ENCODE data around the gene ETS2. TPM values are rescaled to one million over a fixed set of nuclear protein-coding genes. Genes with fewer than 3 reads are reported as not detected.
"Not testable (repeated sequence)": the region's sequence is repeated elsewhere in the genome, so short reads cannot be mapped to it uniquely, and the experiment has no call there.

ETS2 gene
- total RNA-seq, 1 donor from 2014 or later, result 51.5 TPM

DNA sequence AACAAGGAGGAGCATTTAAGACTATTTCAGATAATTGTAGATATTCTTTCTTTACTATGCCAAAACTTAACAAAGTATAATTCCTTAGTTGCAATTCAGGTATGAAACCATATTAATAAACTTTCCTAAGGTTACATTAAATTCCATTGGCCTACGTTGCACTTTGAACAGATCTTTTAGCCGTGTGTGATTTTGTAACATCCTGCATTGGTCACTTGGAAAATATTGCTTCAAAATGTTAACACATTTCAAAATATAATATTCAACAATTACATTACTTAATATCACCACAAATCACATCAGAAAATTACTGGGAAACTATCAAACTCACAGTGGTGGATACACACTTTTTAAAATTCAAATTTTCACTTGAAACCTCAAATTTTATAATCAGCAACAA, 20.2 kb downstream of the ETS2 start:
- ATAC-seq, result no peak
- intact Hi-C loops (cut with DNase I), result no loop called here
- DNase-seq (ENCODE audit: missing footprints), result no peak

- DNase-seq (ENCODE audit: missing footprints); intact Hi-C loops (cut with DNase I): not testable (repeated sequence)
Measured at GRCh38 chr21:38828111-38828510, 22.4 kb downstream of the ETS2 start.

GRCh38 chr21:38830671-38831525, 25.2 kb downstream of the ETS2 start:
- intact Hi-C loops (cut with DNase I), result no loop called here
- DNase-seq (ENCODE audit: missing footprints), result no peak
- ATAC-seq, result no peak

More at GRCh38 chr21:38828111-38828510, 22.4 kb downstream of the ETS2 start:
- ATAC-seq, result not testable (repeated sequence)

DNA sequence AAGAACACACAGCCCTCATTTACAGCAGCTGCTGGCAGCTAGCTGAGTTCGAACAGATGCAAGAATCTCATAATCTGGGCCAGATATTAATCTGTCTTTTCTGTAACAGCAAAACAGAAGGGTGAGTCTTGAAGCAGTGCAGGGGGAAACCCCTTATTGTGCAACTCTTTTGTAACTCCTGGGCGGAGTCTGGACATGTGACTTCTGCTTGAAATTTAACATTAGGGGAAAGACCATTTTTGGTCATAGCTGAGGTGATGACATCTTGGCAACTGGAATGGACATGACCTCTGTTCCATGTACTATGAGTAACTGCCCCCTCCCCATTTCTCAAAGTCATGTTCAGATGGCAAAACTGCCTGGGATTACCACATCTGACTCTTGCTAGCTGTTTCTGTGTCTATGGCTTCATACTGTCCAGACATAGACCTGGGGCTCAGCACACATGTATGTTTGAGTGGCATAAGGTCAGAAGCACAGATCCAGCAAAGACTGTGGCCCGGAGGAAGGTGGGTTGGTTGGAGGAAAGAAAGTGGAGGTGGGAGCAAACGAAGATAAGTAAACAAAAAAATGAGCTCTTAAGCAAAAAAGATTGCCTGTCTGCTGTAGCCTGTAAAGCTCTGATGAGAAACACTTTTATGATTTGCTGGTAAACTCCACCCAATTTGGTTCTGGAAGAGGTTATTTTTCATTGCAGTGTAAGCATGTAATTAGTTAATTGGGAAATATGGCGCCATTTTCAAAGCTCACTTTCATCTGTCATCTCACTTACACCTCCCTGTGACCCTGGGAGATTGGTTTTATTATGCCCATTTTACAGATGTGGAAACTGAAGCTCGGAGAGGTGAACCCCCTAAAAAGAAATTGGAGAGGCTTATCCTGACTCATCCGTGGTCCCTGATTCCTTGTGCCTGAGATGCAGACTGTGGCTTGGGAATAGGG, 26.1 kb downstream of the ETS2 start:
- intact Hi-C loops (cut with DNase I), result no loop called here
- ATAC-seq (peak; percentile 97), DNase-seq (ENCODE audit: missing footprints) (no peak)

GRCh38 chr21:38832664-38833063, 26.9 kb downstream of the ETS2 start:
- no peak for DNase-seq (ENCODE audit: missing footprints)
- intact Hi-C loops (cut with DNase I), result no loop called here
- ATAC-seq, result no peak

DNA sequence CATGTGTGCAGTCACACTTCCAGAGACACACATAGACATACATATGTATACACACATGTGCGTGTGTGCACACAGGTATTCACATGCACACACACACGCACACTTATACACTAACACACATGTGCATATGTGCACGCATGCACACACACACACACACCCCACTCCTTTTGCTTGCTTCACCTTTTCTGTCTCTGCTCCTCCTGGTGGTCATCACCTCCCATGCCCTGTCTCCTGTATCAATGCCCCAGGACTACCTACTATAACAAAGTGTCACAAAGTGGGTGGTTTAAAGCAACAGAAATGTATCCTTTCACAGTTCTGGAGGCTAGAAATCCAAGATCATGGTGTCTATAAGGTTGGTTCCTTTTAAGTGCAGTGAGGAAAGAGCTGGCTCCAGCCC, 27.4 kb downstream of the ETS2 start:
- no peak for ATAC-seq
- intact Hi-C loops (cut with DNase I), result no loop called here
- DNase-seq (ENCODE audit: missing footprints), result no peak

DNA sequence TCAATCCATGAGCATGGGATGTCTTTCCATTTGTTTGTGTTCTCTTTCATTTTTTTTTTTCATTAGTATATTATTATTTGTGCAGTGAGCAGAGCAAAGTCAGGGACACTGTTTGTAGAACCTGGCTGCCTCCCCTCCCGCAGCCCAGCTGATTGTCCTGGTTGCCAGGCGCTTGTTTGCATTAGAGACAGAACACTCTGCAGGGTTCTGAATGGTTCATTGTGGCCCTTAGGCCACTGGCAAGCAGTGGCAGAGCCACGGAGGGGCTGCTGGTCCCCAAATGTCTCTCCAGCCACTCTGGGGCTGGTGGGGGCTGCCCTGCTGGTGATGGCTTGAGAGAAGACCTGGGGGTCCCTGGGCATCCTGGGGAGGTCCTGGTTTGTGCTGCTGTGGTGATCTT, 29.0 kb downstream of the ETS2 start:
- ATAC-seq (no peak), DNase-seq (ENCODE audit: missing footprints) (no peak)
- intact Hi-C loops (cut with DNase I), result no loop called here

DNA sequence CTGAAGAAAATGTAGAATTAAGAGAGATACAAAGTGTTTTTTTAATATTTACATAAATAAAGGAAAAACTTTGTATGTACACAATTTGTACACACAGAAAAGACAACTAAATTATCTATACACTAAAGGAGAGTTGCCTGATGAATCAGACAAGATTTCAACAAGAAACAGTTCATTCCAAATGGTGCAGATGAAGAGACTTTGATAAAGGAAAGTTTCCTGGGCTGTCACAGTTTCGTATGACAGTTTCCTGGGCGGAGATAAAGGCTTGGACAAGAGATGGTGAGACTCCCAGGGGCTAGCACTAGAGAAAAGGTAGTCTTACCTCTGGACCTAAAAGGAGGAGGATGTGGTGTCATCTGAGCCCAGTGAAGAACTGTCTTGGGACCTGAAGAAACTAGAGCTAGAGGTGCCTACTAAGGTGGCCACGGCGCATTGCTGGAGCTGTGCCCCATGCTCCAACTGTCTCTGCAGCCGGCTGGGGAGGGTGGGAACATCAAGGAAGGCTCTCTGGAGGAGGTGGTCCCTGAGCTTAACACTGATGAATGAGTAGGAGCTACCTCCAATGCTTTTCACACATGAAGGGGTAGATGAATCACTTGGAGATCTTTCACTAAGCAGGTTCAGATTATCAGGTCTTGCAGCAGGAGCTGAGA, 32.2 kb downstream of the ETS2 start:
- intact Hi-C loops (cut with DNase I), result no loop called here
- DNase-seq (ENCODE audit: missing footprints), result no peak

GRCh38 chr21:38838598-38839327, 33.0 kb downstream of the ETS2 start:
- intact Hi-C loops (cut with DNase I), result no loop called here
- no peak for DNase-seq (ENCODE audit: missing footprints)
- ATAC-seq, result no peak

More for the DNA sequence above, 32.2 kb downstream of the ETS2 start:
- ATAC-seq, result no peak

GRCh38 chr21:38839328-38840286, 33.9 kb downstream of the ETS2 start:
- intact Hi-C loops (cut with DNase I), result no loop called here
- DNase-seq (ENCODE audit: missing footprints) (no peak), ATAC-seq (no peak)

DNA sequence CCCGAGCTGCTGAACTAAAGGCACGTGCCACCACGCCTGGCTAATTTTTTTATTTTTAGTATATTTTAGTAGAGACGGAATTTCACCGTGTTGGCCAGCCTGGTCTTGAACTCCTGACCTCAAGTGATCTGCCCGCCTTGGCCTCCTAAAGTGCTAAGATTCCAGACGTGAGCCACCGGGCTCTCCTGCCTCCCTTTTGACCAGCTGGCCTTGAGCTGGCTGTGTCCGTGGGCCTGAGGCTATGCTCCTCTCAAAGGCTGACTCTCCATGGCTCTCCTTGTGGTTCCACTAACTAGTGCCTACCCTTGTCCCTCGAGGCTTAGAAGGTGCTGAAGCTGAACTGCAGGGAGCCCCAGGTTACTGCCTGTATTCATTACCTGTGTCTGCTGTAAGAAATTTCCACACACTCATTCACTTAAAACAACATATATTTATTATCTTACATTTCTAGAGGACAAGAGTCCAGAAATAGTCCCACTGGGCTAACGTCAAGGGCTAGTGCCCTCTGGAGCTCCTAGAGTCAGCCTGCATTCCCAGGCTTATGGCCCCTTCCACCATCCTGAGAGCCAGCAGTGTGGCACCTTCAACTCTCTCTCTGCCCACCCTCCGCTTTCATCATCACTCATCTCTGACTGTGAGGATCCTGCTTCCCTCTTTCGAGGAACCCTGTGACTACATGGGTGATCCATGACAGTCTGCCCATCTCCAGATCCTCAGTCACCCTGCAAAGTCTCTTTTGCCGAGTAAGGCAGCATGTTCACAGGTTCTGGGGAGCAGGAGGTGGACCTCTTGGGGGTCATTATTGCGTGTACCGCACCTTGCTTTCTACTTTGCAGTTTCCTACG, 34.9 kb downstream of the ETS2 start:
- DNase-seq (ENCODE audit: missing footprints) (no peak), ATAC-seq (no peak)
- intact Hi-C loops (cut with DNase I), result no loop called here

DNA sequence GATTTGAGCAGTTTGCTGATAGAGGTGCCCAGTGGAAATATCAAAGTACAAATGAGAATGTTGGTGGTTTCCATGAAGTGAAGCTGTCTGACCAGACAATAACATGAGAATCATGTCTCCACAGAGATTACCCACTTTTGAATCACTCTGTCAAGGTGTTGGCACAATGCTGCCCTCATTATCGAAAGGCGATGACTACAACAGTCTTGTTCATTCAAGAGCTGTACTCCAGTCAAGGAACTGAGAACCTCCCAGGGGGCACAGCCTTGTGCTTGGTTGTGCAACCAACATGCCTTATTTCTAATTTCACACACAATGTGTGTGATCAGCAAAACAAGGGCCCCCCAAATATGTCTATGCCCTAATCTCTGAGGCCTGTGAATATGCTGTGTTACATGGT, 35.7 kb downstream of the ETS2 start:
- no peak for DNase-seq (ENCODE audit: missing footprints)
- intact Hi-C loops (cut with DNase I), result no loop called here
- no peak for ATAC-seq

GRCh38 chr21:38842079-38842478, 36.4 kb downstream of the ETS2 start:
- ATAC-seq, result no peak
- intact Hi-C loops (cut with DNase I), result no loop called here
- DNase-seq (ENCODE audit: missing footprints), result no peak

GRCh38 chr21:38843379-38843778, 37.6 kb downstream of the ETS2 start:
- DNase-seq (ENCODE audit: missing footprints) (no peak), ATAC-seq (no peak)
- intact Hi-C loops (cut with DNase I), result no loop called here

DNA sequence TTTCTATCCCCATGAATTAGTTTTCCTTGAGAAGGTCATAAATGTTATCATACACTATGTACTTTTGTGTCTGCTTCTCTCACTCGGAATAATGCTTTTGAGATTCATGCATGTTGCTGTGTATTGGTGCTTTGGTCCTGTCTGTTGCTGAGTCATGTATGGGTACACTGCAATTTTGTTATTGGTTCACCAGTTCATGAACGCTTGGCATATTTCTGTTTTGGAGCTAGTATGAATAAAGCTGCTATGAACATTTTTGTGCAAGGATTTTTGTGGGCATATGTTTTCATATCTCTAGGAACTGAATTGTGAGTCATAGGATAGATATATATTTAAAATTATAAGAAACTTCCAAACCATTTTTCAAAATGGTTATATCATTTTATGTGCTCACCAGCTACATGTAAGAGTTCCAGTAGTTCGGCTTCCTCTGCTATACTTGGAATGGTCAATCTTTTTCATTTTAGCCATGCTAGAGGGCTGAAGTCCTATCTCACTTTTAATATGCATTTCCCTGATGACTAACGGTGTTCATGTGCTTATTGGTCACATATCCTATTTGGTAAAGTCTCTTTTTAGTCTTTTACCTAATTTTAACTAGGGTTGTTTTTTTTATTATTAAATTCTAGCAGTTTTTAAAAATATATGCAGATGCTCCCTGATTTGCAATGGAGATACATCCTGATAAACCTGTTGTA, 38.2 kb downstream of the ETS2 start:
- intact Hi-C loops (cut with DNase I), result no loop called here
- no peak for DNase-seq (ENCODE audit: missing footprints)
- ATAC-seq, result no peak

DNA sequence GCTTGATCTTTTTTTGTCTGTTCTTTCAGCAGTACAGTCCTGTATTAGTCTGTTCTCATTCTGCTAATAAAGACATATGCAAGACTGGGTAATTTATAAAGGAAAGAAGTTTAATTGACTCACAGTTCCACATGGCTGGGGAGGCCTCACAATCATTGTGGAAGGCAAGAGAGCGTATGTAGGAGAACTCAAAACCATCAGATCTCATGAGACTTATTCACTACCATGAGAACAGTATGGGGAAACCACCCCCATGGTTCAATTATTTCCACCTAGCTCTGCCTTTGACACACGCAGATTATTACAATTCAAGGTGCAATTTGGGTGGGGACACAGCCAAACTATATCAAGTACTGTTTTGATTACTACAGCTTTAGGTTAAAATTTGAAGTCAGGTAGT, 39.6 kb downstream of the ETS2 start:
- intact Hi-C loops (cut with DNase I), result loop anchor here (5.0 kb wide), 1 partner anchor 62 kb away; no protein-coding TSS in a partner anchor
- not testable (repeated sequence) for DNase-seq (ENCODE audit: missing footprints); ATAC-seq

All from Right ventricle myocardium inferior (tissue), 1 donor.